Stimulated activated CD4-positive, alpha-beta T cell treated with anti-CD3 and anti-CD28 coated beads, TNF-alpha, amount 100 ng/mL, for 1 hour (primary cell): ENCODE results near the gene PSMD1.

Experiments used
- DNase-seq, 3 donors: peaks; one replicate each; pipeline ENCODE4 v3.0.0-alpha.2; 2020; ENCODE audit warnings: low read depth in 3 of 3, low spot score in 1 of 3

The PSMD1 gene

DNA sequence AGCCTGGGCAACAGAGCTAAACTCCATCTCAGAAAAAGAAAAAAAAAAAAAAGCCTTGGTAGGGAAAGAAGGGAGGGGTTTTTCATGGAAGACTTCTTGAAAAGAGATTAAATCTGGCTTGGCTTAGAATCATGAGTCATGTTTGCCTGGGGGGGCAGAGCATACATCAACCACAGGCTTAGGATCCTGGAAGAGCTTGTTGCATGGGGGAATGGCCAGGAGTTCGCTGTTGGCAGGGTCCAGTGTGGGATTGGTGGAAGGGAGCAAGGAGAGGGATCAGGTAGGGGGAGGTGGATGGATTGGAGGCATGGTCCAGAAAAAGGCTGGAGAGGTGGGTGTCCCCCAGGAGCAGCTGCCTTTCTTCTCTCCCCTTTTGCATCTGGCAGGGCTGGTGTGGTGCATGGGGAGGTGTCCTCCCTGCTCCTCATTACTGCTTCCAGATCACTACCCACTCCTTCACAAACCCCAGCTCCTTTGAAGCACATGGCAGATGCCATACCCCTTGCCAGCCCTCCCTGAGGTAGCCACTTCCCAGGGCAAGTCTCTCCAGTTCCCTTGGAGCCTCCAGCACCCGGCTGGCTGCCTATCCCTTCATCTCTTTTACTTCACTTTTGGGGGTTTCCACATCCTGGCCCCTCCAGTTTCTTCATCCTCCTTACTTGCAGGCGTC lies 144.3 kb downstream of the PSMD1 start:
- no peak for DNase-seq

DNA sequence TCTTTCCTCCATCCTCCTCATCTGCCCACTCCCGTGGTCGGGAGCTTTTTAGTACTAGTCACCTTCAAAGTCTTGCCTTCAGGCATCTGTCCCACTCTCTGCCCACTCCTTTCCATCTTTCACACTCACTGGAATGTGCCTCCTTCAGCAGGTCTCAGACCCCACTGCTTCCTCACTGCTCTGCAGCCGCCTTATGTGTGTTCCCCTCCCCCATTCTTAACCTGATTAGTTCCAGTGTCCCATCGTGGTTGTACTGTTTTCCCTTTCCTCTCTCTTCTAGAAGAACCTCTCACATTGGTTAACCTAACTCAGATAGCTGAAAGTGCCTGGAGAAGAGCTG lies 144.8 kb downstream of the PSMD1 start:
- no peak for DNase-seq

DNA sequence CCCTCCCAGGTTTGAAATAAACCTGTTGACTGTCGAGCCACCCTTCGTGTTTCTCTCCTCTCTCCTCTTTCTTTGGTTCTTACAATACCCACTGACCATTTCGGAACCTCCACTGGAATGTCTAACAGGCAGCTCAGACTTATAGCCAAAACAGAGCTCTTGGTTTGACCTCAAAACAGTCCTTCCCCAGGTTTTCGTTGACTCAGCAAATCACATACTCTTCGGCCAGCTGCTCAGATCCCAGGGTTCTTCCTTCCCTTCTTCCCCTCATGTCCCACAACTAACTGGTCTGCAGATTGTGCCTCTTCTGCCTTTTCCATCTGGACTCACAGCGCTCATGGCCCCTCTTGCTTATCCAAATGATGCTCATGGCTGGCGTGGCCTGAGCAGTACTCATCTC lies 146.4 kb downstream of the PSMD1 start:
- no peak for DNase-seq

DNA sequence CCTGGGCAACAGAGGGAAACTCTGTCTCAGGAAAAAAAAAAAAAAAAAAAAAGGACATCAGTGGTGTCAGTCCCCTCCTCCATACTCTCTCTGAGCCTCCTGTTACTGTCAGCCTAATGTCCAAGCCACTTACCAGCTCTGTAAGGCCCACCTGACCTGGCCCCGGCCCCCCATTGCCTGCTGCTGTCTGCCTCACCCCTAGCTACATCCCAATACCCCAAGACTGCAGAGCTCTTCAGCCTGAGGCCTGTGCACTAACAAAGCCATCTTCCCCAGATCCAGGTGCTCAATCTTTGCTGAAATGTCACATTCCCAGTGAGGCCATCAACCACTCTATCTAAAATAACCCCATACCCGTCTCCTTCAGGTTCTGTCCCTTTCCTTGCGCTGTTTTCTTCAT lies 147.5 kb downstream of the PSMD1 start:
- no peak for DNase-seq

DNA sequence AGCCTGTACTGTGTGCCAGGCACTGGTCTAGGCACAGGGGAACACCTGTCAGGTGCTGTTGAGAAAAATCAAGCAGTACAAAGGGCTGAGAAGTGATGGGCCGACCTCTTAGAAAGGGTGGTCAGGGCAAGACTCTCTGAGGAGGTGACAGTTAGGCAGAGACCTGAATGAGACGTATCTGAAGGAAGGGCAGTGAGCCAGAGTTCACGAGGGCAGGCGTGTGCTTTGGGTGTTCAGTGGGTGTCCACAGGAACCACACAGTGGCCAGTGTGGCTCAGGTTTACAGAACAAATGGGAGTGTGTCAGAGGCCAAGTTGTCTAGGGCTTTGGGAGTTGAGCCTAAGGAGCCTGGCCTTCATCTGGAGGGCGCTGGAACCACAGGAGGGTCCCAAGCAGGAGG lies 147.9 kb downstream of the PSMD1 start:
- DNase-seq = no peak

DNA sequence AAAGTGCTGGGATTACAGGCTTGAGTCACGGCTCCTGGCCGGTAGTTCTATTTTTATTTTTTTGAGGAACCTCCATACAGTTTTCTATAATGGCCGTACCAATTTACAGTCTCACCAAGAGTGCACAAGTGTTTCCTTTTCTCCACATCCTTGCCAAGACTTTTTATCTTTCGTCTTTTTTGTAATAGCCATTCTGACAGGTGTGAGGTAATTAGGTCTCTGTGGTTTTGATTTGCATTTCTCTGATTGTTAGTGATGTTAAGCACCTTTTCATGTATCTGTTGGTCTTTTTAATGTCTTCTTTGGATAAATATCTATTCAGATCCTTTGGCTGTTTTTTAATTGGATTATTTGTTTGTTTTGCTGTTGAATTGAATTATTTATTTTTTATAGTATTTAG lies 151.1 kb downstream of the PSMD1 start:
- no peak for DNase-seq

DNA sequence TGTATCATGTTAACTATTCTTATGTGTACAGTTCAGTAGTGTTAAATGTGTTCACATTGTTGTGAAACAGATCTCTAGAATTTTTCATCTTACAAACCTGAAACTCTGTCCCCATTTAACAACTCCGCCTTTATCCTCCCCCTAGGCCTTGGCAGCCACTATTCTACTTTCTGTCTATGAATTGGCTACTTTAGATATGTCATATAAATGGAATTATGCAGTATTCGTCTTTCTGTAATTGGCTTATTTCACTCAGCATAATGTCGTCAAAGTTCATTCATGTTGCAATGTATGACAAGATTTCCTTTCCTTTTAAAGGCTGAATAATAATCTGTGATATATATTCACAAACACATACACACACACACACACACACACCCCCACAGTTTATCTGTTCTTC lies 154.1 kb downstream of the PSMD1 start:
- DNase-seq = no peak

DNA sequence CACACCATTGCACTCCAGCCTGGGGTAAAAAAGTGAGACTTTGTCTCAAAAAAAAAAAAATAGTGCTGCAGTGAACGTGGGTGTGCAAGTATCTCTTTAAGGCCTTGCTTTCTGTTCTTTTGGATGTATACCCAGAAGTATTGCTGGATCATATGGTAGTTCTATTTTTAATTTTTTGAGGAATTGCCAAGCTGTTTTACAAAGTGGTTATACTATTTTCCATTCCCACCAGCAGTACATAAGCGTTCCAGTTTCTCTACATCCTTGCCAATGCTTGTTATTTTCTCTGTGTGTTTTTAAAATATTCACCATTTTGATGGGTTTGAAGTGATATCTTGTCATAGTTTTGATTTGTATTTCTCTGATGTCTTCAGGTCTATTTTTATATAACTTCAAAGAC lies 154.8 kb downstream of the PSMD1 start:
- no peak for DNase-seq

DNA sequence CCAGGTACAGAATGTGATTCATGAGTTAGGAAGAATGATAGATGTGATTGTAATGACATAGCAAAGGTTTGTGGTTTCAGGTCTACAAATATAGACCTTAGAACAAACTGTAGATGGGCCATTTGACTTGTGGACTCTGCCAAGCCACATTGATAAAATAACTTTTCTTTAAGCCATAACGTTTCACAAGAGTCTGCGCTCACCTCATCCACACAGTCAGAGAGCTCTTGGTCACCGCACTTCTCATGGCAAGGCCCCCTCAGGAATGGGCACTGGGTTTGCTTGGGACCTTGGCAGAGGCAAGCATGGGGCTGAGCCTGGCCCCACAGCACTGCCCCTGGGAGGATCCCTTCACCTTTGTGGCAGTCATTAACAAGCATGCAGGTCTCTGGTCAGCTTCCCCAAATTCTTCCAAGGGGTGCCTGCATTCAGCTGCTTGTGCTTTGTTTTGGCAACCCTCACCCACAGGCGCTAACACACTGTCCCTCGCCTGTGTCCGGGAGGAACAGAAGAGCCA lies 155.7 kb downstream of the PSMD1 start:
- no peak for DNase-seq

DNA sequence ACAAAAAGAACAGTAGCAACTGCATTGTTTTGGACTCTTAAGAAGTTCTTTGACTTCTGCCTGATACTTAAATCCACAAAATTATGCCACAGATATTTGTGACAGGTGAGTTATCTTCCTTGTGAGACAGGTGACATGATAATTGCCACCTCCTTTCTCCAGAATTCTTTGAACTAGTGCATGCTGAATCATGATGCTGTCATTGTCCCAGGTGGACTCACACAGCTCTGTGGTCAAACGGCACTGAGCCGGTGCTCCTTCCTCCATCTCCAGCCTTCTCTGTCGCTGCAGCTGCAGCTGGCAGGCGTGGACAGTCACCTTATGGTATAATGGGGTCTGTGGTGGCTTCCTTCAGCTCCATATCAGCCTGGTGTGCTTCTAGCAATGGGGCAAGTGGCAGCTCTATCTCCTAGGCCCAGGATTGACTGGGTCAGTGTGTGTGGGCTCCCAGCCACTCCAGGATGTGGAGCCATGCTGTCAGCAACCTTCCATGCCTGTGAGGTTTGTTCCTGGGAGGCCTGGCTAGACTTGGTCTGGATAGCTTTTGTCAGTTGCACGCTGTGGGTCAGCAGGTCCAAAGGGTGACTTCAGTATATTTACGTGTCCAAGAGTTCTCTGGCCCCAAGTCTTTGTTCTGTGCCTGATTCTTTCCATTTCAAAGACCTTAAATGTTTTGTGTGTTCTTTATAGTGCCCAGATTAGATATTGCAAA lies 157.4 kb downstream of the PSMD1 start:
- DNase-seq = no peak

DNA sequence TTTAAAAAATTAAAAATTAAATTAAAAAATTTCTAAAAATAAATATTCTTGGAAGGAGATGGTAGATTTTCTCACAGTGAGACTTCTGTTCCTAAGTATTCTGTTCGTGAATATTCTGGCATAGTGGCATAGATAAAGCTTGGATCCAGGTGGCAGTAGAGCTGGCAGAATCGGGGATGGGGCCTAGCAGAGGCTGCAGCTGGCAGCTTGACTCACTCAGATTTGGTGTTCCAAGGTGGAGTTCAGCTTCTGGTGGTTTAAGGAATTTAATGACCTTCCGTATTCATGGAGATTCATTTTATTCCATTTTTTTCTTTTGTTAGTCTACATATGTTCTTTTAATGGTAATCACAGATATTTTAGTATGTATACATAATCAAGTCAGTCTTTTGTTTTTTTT lies 161.7 kb downstream of the PSMD1 start:
- DNase-seq = no peak

DNA sequence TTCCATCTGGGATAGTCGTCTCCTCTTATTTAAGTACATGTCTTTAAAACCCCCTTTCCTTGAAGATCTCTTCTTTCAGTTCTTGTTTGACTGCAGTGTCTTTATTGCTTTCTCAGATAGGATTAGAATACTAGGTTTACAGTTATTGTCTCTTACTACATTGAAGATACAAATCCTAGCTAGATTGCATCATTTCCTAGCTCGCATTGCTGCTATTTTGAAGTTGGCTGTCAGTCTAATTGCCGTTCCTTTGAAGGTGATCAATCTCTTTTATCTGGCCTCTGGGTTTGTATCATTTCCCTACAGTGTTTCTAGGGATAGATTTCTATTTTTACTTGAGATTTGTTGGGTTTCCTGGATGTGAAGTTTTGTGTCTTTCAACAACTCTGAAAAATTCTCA lies 162.6 kb downstream of the PSMD1 start:
- DNase-seq = no peak

DNA sequence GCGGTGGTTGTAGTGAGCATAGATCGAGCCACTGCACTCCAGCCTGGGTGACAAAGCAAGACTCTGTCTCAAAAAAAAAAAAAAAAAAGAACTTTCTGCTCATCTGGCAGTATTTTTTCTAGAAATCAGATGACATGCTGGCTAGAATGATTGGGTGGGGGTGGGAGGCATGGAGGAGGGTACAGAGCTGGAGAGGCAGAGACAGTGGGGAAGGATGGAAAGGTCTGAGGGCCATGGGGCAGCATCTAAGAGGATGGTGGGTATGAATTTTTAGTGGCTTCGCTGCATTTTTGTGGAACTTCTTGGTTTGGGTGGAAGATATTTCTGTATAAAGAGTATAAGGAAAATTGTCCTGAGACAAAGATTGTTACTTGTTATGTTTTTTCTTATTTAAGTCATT lies 165.1 kb downstream of the PSMD1 start:
- DNase-seq = no peak
